Measurements from ENCODE around the gene STEAP1. TPM values are rescaled to one million over a fixed set of nuclear protein-coding genes. Genes with fewer than 3 reads are reported as not detected.

STEAP1 gene
- total RNA-seq, 4 donors from 2014 or later, result 4.1 to 36.4 (median 18.6) TPM

- in situ Hi-C loops (cut with MboI; ENCODE audit: low pct_ligation_motif_present in 1 of 4, low pct_unique_long_range_greater_than_20kb in 1 of 4, low sequenced_read_pairs in 3 of 4) (no loop called here), intact Hi-C loops (cut with DNase I; ENCODE audit: low total_unique reads) (no loop called here)
- DNase-seq, result peak; percentile 55
- no peak overlapping the region for H3K4me3 ChIP-seq
- H3K36me3 ChIP-seq, result no peaks in the 10 kb centered on the region
- no peaks in the 10 kb centered on the region for H3K9me3 ChIP-seq
- peak overlapping the region; percentile 57 to 74 (median 68) for H3K27ac ChIP-seq
- H3K4me1 ChIP-seq, result peaks cover 0 to 11% (median 7%) of the 10 kb centered on the region in 4 donors
- 21 to 27% methylated on average over 2 of the region's 2 CpGs for WGBS, 2 donors (ENCODE audit: low coverage in 1 of 2)
- no peak for TF ChIP-seq EP300 (IDR thresholded peaks at IDR 0.05; ENCODE audit: low read depth)
- TF ChIP-seq CTCF (IDR thresholded peaks at IDR 0.05), result no peak
- H3K27me3 ChIP-seq, result no peaks in the 10 kb centered on the region
Observed at GRCh38 chr7:90188281-90188680, 34.0 kb downstream of the STEAP1 start.

GRCh38 chr7:90190995-90191394 is 36.7 kb downstream of the STEAP1 start:
- no peaks in the 10 kb centered on the region for H3K27me3 ChIP-seq
- H3K4me1 ChIP-seq, result peaks cover 0 to 11% (median 7%) of the 10 kb centered on the region in 4 donors
- H3K4me3 ChIP-seq, result no peak overlapping the region
- TF ChIP-seq POLR2A (IDR thresholded peaks at IDR 0.05) (no peak), CTCF (IDR thresholded peaks at IDR 0.05) (no peak), EP300 (IDR thresholded peaks at IDR 0.05; ENCODE audit: low read depth) (no peak), POLR2AphosphoS5 (IDR thresholded peaks at IDR 0.05) (no peak)
- in situ Hi-C loops (cut with MboI; ENCODE audit: low pct_ligation_motif_present in 1 of 4, low pct_unique_long_range_greater_than_20kb in 1 of 4, low sequenced_read_pairs in 3 of 4) (no loop called here), intact Hi-C loops (cut with DNase I; ENCODE audit: low total_unique reads) (no loop called here)
- no peak overlapping the region for H3K27ac ChIP-seq
- H3K9me3 ChIP-seq, result no peaks in the 10 kb centered on the region
- DNase-seq, result no peak
- H3K36me3 ChIP-seq, result no peaks in the 10 kb centered on the region

- Histone ChIP-seq H3K27ac (no peak overlapping the region), H3K9me3 (no peaks in the 10 kb centered on the region), H3K4me1 (peaks cover 0 to 11% (median 7%) of the 10 kb centered on the region in 4 donors), H3K27me3 (no peaks in the 10 kb centered on the region), H3K4me3 (no peak overlapping the region), H3K36me3 (no peaks in the 10 kb centered on the region)
- in situ Hi-C loops (cut with MboI; ENCODE audit: low pct_ligation_motif_present in 1 of 4, low pct_unique_long_range_greater_than_20kb in 1 of 4, low sequenced_read_pairs in 3 of 4) (no loop called here), intact Hi-C loops (cut with DNase I; ENCODE audit: low total_unique reads) (no loop called here)
- no peak for DNase-seq
- WGBS, 2 donors (ENCODE audit: low coverage in 1 of 2), result 83 to 88% methylated on average over 1 of the region's 1 CpG
- TF ChIP-seq POLR2A (IDR thresholded peaks at IDR 0.05), result no peak
- TF ChIP-seq CTCF (IDR thresholded peaks at IDR 0.05), result no peak
- no peak for TF ChIP-seq EP300 (IDR thresholded peaks at IDR 0.05; ENCODE audit: low read depth)
- TF ChIP-seq POLR2AphosphoS5 (IDR thresholded peaks at IDR 0.05), result no peak
Observed at GRCh38 chr7:90191648-90192047, 37.4 kb downstream of the STEAP1 start.

GRCh38 chr7:90192876-90193750 is 38.8 kb downstream of the STEAP1 start:
- Histone ChIP-seq H3K27me3 (no peaks in the 10 kb centered on the region), H3K4me1 (peaks cover 0 to 9% (median 2%) of the 10 kb centered on the region in 4 donors), H3K27ac (no peak overlapping the region), H3K9me3 (no peaks in the 10 kb centered on the region), H3K4me3 (no peak overlapping the region), H3K36me3 (no peaks in the 10 kb centered on the region)
- 29 to 59% methylated on average over 1 to 2 of the region's 2 CpGs for WGBS, 2 donors (ENCODE audit: low coverage in 1 of 2)
- no peak for DNase-seq
- TF ChIP-seq POLR2AphosphoS5 (IDR thresholded peaks at IDR 0.05) (no peak), EP300 (IDR thresholded peaks at IDR 0.05; ENCODE audit: low read depth) (no peak), POLR2A (IDR thresholded peaks at IDR 0.05) (no peak), CTCF (IDR thresholded peaks at IDR 0.05) (no peak)
- intact Hi-C loops (cut with DNase I; ENCODE audit: low total_unique reads), result no loop called here
- in situ Hi-C loops (cut with MboI; ENCODE audit: low pct_ligation_motif_present in 1 of 4, low pct_unique_long_range_greater_than_20kb in 1 of 4, low sequenced_read_pairs in 3 of 4), result no loop called here
